Measurements from ENCODE around the gene RIMBP3B. TPM values are rescaled to one million over a fixed set of nuclear protein-coding genes. Genes with fewer than 3 reads are reported as not detected.

The RIMBP3B gene
- total and polyA plus RNA-seq, 2 of the 8 experiments (the other 6 are each of a cell fraction or from before 2014, with no cell fraction given), result 0.02 to 0.19 TPM

Small RNAs within 50 kb of the gene (small RNA-seq; reads per million reads assigned to genes)
- gene RF00492 (ENCODE audit: insufficient read depth) (not detected), gene RN7SKP63 (ENCODE audit: insufficient read depth) (not detected)

Other genes with a start within 250 kb of the RIMBP3B start
- gene HIC2, start 33.6 kb downstream of the RIMBP3B start, total RNA-seq (2021; fragmentation: NEBNext Ultra II Directional; extraction: Animal tissue kit (Norgen Biotek cat#: 25700)), result 21.9 and 23.3 TPM in 2 replicates
- gene HIC2, start 33.6 kb downstream of the RIMBP3B start, polyA plus RNA-seq (2011; rRNA removed), result 8.0 and 12.0 TPM in 2 replicates
- 0.74 and 1.3 TPM in 2 replicates for gene TMEM191C, start 83.6 kb downstream of the RIMBP3B start, total RNA-seq (2021; fragmentation: NEBNext Ultra II Directional; extraction: Animal tissue kit (Norgen Biotek cat#: 25700))
- 2.6 and 3.4 TPM in 2 replicates for gene TMEM191C, start 83.6 kb downstream of the RIMBP3B start, polyA plus RNA-seq (2011; rRNA removed)
- not detected in 2 replicates for gene RIMBP3C, start 167.7 kb downstream of the RIMBP3B start, total RNA-seq (2021; fragmentation: NEBNext Ultra II Directional; extraction: Animal tissue kit (Norgen Biotek cat#: 25700))
- 0.08 and 0.20 TPM in 2 replicates for gene RIMBP3C, start 167.7 kb downstream of the RIMBP3B start, polyA plus RNA-seq (2011; rRNA removed)
- 90.0 and 92.3 TPM in 2 replicates for gene UBE2L3, start 184.0 kb downstream of the RIMBP3B start, total RNA-seq (2021; fragmentation: NEBNext Ultra II Directional; extraction: Animal tissue kit (Norgen Biotek cat#: 25700))
- gene UBE2L3, start 184.0 kb downstream of the RIMBP3B start, polyA plus RNA-seq (2011; rRNA removed), result 55.5 and 63.5 TPM in 2 replicates
- 36.5 and 36.7 TPM in 2 replicates for gene YDJC, start 246.3 kb downstream of the RIMBP3B start, total RNA-seq (2021; fragmentation: NEBNext Ultra II Directional; extraction: Animal tissue kit (Norgen Biotek cat#: 25700))
- 45.2 and 77.7 TPM in 2 replicates for gene YDJC, start 246.3 kb downstream of the RIMBP3B start, polyA plus RNA-seq (2011; rRNA removed)
- gene CCDC116, start 249.0 kb downstream of the RIMBP3B start, total RNA-seq (2021; fragmentation: NEBNext Ultra II Directional; extraction: Animal tissue kit (Norgen Biotek cat#: 25700)), result not detected in 2 replicates
- 0.08 and 0.14 TPM in 2 replicates for gene CCDC116, start 249.0 kb downstream of the RIMBP3B start, polyA plus RNA-seq (2011; rRNA removed)